Activated CD4-positive, alpha-beta T cell treated with anti-CD3 and anti-CD28 coated beads, Interleukin-2, amount 50 U/mL, for 1 hour (primary cell): ENCODE measurements around the gene PDE7B.

Experiments
- DNase-seq: peaks from one replicate; pipeline ENCODE4 v3.0.0-alpha.2; 2020

PDE7B gene

DNA sequence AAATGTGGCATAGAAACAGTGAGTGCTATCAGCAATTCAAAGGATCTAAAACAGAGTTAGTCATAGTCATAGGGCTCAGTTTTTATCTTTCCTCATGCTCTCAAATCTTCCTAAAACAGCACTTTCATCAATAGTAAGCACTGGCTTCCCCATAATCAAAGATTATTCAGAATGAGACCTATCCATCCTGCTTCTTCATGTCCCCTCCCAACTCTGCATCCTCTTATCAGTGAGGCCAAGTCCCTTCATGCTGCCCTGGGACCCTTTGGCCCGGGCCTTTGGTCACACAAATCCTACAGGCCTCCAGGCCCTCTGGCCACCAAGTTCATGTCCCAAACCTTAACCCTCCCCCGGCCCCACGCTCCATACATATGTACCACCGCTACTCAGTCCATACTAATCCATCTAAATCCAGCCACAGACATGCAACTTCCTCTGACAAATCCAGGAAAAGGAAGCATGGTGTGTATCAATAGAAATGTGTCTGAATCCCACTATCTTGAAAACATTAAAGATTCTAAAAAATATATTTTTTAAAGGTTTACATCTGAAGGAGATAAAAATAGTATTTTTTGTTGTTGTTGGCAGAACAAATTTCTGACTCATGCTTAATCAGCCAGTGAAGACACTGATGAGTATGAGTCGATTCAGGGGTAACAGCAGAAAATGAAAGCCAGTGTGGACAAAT lies 143.5 kb downstream of the PDE7B start:
- no peak for DNase-seq

GRCh38 chr6:135995545-135995898 lies 144.0 kb downstream of the PDE7B start:
- DNase-seq: no peak

DNA sequence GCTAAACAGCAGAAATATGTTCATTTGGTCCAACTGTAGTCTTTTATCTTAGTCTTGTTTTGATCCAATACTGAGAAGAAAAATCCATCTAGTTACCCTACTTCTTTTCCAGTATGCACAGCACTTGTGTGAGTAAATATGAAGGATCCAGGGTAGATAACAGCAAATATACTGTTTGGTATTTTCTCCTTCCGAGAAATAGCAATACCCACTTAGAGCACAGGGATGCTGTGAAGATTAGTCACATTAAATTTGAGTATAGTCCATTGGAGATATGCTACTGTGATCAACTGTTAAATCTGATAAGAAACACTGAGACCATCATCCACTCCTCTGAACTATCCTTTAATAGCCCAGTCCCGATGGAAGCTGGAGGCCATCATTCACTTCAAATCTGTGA lies 145.2 kb downstream of the PDE7B start:
- no peak for DNase-seq

- DNase-seq: no peak
Observed at GRCh38 chr6:135999393-135999792, 147.9 kb downstream of the PDE7B start.

GRCh38 chr6:136007345-136007744 lies 155.8 kb downstream of the PDE7B start:
- DNase-seq: no peak

GRCh38 chr6:136011475-136011874 lies 160.0 kb downstream of the PDE7B start:
- DNase-seq: no peak

DNA sequence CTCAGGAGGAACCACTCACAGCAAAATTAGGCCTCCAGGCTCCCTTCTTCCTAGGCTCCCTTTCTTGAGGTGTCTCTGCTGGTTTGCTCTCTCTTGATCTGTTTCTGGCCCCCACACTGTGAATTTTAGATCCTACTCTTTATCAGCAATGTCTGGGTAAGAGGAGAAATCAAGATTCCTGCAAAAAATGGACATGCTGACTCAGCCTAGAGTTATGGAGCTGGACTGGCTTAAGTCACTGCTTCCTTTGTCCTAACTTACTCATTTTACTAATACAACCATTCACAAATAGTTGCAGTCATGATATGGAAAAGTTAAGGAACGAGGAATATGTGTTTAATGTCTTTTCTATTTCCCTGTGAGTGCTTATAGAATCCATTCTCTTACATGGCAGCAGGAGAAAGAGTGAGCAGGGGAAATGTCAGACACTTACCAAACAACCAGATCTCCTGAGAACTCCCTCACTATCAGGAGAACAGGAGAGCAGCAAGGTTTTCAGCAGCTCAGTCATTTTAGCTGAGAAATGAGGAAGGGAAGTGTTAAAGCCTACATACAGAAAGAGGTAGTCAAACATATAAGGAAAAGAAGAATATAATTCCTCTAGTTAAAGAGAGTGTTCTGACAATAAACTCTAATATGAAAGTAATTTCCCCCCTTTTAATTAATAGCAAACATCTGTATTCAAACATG lies 160.8 kb downstream of the PDE7B start:
- no peak for DNase-seq

DNA sequence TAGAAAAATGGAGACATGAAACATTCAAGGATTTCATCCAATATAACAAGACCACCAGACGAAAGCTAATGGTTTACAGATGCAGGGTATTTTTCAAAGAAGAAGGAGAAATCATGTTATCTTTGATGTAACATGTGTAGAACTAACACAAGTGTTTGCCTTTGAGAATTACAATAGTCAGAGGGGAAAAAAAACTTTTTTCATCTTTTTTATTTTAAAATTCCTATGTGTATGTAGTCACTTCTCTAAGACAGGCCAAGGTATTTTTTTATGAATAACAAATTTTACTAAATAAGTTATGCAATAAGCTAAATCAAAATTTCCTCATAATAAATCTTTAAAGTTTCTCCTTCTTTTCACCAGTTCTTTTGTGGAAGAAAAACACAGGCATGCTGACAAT lies 161.4 kb downstream of the PDE7B start:
- no peak for DNase-seq

DNA sequence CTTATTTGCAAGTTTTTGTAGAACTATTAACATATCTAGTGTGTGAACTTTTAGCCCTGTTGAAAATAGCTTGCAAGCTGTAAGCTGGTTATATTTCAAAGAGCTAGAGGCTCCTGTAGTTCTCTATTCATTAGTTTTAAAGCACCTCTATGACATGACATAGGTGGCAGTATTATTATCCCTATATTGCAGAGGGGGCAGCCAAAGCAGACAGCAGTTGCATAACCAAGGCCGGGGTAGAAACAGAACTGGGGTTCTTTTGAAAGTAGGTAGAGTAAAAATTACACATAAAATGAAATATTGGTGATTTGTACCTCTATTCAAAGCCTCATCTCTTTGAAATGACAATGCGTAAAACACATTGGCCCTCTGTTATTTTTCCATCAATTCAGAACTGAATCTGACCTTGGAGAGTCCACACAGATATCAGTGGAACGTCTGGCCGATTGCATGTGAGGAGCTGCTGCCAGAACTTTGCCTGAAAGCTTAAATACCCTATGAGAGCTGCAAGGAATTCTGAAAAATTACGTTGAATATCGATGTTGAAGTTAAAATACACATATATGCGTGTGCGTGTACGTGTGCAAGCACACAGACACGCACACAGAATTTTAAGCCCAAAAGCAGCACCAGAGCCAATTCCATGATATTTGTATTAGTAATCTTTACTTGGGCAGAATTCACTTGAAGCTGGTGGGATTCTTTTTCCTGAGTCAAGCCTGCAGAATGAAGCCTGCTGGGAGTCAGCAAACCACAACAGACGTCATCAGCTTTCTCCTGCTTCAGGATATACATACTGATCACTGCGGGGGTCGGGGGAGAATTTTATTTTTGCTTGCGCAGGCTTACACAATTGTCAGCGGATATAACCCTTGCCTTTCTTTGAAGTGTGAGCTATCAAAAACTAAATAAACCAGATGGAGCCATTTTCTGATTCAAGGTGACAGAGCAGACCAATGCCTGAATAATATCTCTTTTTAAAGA lies 163.2 kb downstream of the PDE7B start:
- DNase-seq: no peak

DNA sequence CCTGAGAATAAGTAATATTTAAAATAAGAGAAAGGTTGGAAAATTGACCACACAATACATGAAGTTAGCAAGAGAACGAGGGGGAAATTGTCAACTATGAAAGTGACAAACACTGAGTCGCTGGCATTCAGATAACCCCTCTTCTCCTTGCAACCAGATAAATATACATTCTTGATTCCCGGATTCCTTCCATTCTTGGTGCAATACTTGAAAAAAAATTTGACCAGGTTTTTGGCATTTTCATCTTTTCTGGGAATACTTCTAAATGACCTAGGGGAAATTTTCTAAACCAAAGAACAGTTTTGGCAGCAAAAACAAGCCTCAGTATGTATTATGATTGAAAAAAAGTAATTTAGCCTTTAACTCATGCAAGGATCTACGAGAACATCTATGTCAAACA lies 164.0 kb downstream of the PDE7B start:
- no peak for DNase-seq

DNA sequence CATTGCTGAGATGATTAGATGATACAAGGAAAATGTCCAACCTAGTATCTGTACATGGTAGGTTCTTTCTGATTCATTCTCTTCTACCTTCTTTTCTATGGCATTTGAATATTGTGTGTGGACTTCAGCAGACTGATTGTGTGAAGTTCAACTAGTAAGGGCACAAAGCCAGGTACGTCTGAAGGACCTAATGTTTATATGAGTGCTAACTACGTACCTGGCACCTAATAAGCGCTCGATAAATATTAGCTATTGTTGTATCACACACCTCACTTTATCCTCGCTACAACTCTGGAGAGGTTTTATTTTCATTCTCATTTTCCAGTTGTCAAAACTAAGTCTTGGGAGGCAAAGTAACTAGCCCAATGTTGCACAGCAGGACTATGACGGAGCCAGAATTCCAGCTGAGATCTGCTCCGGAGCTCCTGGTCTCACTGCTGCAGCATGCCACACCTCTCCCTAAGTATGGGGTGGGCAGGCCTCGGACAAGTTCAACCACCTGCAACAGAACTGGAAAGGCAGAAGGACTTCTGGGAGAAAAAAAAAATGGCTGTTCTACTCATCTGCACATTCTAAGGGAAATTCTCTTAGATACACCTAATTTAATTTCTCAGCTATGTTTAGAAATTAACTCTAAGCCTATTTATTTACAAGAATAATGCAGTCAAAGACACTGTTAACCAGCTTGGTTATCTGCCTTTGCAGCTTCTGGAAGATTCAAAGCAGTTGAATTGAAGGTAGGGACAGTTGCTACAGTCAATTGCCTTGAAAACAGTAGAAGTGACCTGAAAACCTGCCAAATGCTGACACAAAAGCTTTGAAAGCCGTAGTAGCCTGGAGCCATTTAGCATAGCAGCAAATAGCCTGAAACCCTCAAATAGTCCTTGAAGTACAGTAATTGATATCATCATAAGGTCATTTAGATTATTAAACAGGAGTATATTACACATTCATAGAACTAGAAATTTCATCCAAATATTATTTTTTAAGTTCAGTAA lies 165.0 kb downstream of the PDE7B start:
- no peak for DNase-seq

GRCh38 chr6:136020691-136021090 lies 169.2 kb downstream of the PDE7B start:
- DNase-seq: no peak

- DNase-seq: no peak
Observed at GRCh38 chr6:136022224-136022874, 170.8 kb downstream of the PDE7B start.

- DNase-seq: no peak
Observed at GRCh38 chr6:136024711-136025110, 173.2 kb downstream of the PDE7B start.

DNA sequence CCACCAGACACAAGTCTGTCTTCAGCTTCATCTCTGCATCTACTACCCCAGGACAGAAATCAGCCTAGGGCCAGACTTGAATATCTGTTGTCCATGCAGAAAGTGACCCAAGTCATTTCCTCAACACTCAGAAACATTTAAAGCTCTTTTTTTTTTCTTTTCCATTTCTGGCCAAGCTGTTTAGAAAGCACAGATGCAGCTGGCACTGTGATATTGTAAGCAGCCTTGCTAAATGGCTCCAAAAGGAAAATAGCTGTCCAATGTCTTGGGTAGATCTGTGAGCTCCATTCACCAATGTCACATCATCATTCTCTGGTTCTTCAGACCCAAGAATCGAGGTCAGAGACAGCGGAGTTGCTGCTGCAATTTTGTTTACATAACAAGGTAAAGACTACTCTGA lies 174.2 kb downstream of the PDE7B start:
- no peak for DNase-seq

DNA sequence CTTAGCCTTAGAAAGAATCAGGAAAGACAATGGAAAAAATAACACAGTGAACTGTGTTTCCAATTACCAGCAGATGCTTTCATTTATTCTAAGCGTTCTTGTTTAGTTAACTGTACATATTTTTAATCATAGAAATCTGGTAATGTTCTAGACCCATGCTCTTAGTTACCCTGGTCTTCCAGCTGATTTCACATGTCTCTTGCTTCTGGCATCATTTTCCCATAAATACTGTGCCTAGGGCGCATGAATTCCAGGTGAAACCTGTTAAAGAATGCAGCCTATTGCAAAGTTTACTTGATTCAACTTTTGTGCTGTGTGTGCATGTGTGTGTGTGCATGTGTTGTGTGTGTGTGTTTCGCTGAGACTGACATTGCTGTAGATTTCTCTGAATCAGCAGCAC lies 178.6 kb downstream of the PDE7B start:
- no peak for DNase-seq

DNA sequence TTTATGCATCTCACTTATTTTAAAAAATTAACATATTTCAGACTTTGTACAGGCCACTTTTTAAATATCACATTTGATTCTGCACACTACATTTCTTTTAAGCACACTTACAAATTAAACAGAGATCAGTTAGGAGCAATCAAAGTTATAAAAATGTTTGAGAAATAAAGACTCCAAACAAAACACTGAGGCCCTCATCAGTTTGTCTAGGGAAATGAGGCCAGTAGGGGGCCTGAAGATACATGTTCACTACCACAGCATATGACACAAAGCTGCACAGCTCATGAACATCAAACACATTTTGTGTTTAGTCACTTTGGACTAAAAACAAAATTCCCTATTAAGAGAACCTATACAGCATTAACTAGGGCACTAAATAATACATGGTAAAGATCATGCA lies 180.5 kb downstream of the PDE7B start:
- no peak for DNase-seq

DNA sequence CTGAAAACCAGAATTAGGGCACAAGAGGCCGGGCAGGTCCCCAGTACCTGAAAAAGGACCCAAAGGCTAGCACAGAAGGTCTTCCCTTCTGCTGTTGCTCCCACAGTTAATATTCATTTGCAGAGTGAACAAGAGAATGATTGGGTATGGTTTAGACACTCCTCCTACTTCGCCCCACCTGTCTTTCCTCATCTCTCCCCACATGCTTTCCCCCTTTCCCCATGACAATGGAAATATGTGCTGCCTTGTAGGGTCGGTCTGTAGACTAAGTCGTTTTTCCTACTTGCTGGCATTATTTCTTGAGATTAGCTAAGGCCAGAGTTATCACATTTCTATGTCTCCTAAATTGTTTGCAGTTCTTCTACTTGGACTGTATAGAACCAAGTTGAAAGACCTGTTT lies 181.9 kb downstream of the PDE7B start:
- no peak for DNase-seq

GRCh38 chr6:136034422-136034821 lies 182.9 kb downstream of the PDE7B start:
- no peak for DNase-seq

- DNase-seq: no peak
Observed at GRCh38 chr6:136035378-136036070, 184.0 kb downstream of the PDE7B start.

DNA sequence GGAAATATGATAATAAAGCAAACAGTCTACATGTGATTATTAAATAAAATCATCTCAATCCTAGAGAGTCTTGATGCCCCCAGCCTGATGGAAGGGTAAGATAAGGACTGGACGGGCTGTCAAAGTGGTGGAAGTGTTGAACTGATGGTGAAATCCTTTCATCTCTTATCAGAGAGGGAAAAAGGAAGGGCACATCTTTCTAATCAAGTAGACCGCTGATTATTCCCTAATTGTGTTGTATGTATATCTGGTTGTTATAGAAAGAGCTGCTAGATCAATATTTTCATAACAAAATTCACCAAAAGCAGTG lies 184.5 kb downstream of the PDE7B start:
- DNase-seq: no peak
